Activated B cell treated with CpG ODN at 0.5 μM for 24 hours (primary cell): Measurements from ENCODE around the gene ANKRD44. TPM values are rescaled to one million over a fixed set of nuclear protein-coding genes. Genes with fewer than 3 reads are reported as not detected.

Source experiments
- ATAC-seq: fragments of 200-7000 bp; cut with Tn5 transposase; one replicate; pipeline ENCODE4 v1.10.0; 2021; ENCODE audit warnings: low read depth, mild to moderate bottlenecking, moderate library complexity
- CTCF ChIA-PET: fragments of 350-600 bp; sonication (Branson Sonifier 250); formaldehyde crosslinking; loops from one replicate; lab custom pipeline; 2021; ENCODE audit warnings: antibody characterized with exemption; lab: Charles Lee
- POLR2A ChIA-PET: fragments of 350-600 bp; sonication (Branson Sonifier 250); formaldehyde crosslinking; loops from one replicate; lab custom pipeline; 2021; ENCODE audit warnings: antibody characterized with exemption; lab: Charles Lee
- DNase-seq: peaks from one replicate; pipeline ENCODE4 v3.0.0; 2022
- H3K27ac Mint-ChIP-seq: one replicate; pipeline ENCODE4 v1.8.0; 2020; ENCODE audit warnings: mixed read lengths
- H3K27me3 Mint-ChIP-seq: one replicate; pipeline ENCODE4 v1.8.0; 2021; ENCODE audit warnings: mixed read lengths
- H3K36me3 Mint-ChIP-seq: one replicate; pipeline ENCODE4 v1.8.0; 2021; ENCODE audit warnings: low read depth, mixed read lengths
- H3K4me1 Mint-ChIP-seq: one replicate; pipeline ENCODE4 v1.8.0; 2021; ENCODE audit warnings: mixed read lengths
- H3K4me3 Mint-ChIP-seq: one replicate; pipeline ENCODE4 v1.8.0; 2020; ENCODE audit warnings: mild to moderate bottlenecking, mixed read lengths
- H3K9me3 Mint-ChIP-seq: one replicate; pipeline ENCODE4 v1.8.0; 2020; ENCODE audit warnings: mixed read lengths
- CTCF ChIP-seq: fragments of 200-600 bp; IDR thresholded peaks from one replicate; pipeline ENCODE4 v1.8.0; 2022; ENCODE audit warnings: antibody characterized with exemption, mild to moderate bottlenecking
- intact Hi-C: fragments of 100-400 bp; cut with micrococcal nuclease; formaldehyde crosslinking; loops from one replicate; pipeline ENCODE4 v1.15.1; 2024
- total RNA-seq: library from RNA; stranded (reverse); gene quantifications from 2 replicates; pipeline ENCODE4 v1.2.3, GENCODE V29; 2022

Gene ANKRD44
- total RNA-seq, 1 donor from 2014 or later, result 185 TPM

DNA sequence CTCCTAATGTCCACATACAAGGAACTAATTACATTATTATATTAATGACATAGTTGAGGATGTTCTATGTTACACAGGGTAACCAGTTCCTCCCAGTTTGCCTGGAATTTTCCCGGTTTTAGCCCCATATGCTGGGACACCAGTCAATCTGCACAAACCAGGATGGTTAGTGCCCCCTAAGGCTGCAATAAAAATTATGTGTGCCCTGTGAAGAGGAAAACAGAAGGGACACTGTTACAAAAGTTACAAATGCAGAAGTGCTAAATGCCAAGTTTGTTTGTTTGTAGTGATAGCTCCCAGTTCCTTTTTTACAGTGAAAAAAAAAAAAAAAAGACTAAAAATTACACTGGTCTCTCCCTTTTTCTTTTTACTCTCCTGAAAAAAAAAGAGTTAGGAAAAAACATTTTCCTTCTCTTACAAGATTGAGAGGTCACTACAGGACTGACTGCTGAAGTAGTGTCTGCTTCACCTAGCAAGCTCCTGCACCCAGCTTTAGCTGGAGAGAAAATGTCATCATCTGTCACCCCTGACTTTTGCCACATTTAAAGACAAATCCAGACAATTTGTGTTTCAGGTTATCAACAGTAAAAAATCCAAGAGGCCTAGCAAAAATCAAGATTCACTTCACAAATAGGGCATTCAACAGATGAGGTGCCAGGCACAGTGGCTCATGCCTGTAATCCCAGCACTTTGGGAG is 3.2 kb downstream of the ANKRD44 start:
- CTCF ChIA-PET, result interaction anchor here (0.7 to 8.2 kb wide), 11 partner anchors 14 to 200 kb away, joined by 3 to 110 read pairs (median 6); no protein-coding TSS in a partner anchor
- Mint-ChIP-seq H3K27ac (peak overlapping the region; percentile 95), H3K27me3 (no peaks in the 10 kb centered on the region), H3K9me3 (no peaks in the 10 kb centered on the region), H3K36me3 (peaks cover 21% of the 10 kb centered on the region), H3K4me3 (peak overlapping the region; percentile 95), H3K4me1 (peaks cover 77% of the 10 kb centered on the region)
- intact Hi-C loops, result loop anchor here (1.0 to 2.0 kb wide), 4 partner anchors 10 to 101 kb away; no protein-coding TSS in a partner anchor
- ATAC-seq (no peak), DNase-seq (no peak)
- no peak for TF ChIP-seq CTCF
- POLR2A ChIA-PET, result interaction anchor here (0.6 to 9.3 kb wide), 29 partner anchors 11 to 1745 kb away, joined by 3 to 173 read pairs (median 5); partner anchors contain the start of gene SF3B1

DNA sequence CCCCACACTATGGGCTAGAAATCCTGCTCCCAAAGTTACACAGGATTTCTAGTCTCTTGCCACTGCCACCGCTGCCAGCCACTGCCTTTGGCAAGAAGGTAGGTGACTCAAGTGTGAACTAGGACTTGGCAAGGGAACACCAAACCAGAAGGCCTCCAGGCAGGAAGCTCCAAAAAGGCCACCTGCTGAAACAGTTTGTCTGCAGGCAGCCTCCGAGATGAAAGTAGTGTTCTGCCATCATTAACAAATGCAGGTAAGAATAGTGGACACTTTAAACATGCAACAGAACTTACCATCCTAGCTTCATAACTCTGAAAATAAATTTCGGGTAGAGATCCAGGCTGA is 3.9 kb downstream of the ANKRD44 start:
- H3K27ac Mint-ChIP-seq, result peak overlapping the region; percentile 95
- H3K4me3 Mint-ChIP-seq, result peak overlapping the region; percentile 95
- peaks cover 82% of the 10 kb centered on the region for H3K4me1 Mint-ChIP-seq
- ChIA-PET CTCF (interaction anchor here (0.7 to 8.2 kb wide), 8 partner anchors 51 to 199 kb away, joined by 3 to 110 read pairs (median 30); no protein-coding TSS in a partner anchor), POLR2A (interaction anchor here (0.6 to 9.3 kb wide), 21 partner anchors 10 to 1744 kb away, joined by 3 to 173 read pairs (median 6); partner anchors contain the start of gene SF3B1)
- intact Hi-C loops, result loop anchor here (1.0 to 2.0 kb wide), 4 partner anchors 9 to 100 kb away; no protein-coding TSS in a partner anchor
- H3K9me3 Mint-ChIP-seq, result no peaks in the 10 kb centered on the region
- H3K36me3 Mint-ChIP-seq, result peaks cover 27% of the 10 kb centered on the region
- no peaks in the 10 kb centered on the region for H3K27me3 Mint-ChIP-seq
- DNase-seq, result no peak
- ATAC-seq, result no peak
- no peak for TF ChIP-seq CTCF

DNA sequence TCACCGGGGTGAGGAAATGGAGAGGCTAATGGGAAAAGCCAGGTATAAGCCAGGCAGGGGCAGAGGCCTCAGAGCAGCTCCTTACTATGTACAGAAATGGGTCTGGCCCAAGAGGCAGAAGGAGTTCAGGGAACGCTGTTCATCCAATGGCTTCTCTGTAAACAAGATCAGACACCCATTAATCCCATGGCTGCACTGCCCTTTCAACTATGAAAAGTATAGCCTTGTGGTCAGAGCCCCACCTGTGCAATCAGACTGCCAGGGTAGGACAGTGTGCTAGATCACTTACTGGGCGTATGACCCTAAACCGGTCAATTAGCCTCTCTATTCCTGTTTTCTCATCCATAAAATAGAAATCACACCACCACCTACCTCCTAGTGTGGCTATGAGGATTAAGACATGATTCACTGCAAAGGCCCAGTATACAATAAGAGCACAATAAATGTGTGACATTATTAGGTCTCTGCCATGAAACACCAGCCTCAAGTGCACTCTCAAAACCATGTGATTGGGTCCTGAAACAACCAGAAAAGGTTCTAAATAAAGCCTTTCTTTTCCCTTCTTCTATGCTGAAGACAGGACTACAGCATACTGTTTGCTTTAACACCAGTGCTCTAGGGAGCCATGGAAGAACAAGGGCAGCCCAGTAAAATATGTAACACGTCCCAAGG is 4.4 kb downstream of the ANKRD44 start:
- peaks cover 31% of the 10 kb centered on the region for H3K36me3 Mint-ChIP-seq
- ATAC-seq (no peak), DNase-seq (no peak)
- TF ChIP-seq CTCF, result no peak
- no peaks in the 10 kb centered on the region for H3K27me3 Mint-ChIP-seq
- H3K27ac Mint-ChIP-seq, result peak overlapping the region; percentile 95
- peak overlapping the region; percentile 95 for H3K4me3 Mint-ChIP-seq
- intact Hi-C loops, result loop anchor here (2.0 kb wide), 1 partner anchor 99 kb away; no protein-coding TSS in a partner anchor
- peaks cover 82% of the 10 kb centered on the region for H3K4me1 Mint-ChIP-seq
- POLR2A ChIA-PET, result interaction anchor here (0.6 to 9.3 kb wide), 20 partner anchors 10 to 161 kb away, joined by 3 to 173 read pairs (median 6); partner anchors contain the start of gene SF3B1
- no peaks in the 10 kb centered on the region for H3K9me3 Mint-ChIP-seq
- CTCF ChIA-PET, result interaction anchor here (0.7 to 8.2 kb wide), 8 partner anchors 50 to 198 kb away, joined by 3 to 110 read pairs (median 30); no protein-coding TSS in a partner anchor

DNA sequence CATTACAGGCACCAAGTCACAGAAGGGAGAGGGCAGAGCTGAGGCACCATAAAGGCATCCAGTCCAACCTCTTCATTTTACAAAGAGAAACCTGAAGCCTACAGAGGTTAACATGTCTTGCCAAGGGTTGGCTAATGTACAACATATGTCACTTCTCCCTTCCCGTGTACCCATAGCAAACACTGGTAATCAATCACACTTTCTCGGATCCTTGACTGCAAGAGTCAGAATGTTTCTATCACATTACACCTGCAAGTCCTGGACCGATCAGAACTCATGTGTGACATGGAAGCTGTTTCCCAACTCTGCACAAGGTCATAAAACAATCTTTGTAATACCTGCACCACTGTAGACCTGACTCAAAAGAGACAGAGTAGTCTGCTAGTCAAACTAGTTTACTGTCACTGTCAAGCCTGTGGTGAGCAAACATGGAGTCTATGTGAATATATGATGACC is 6.0 kb downstream of the ANKRD44 start:
- DNase-seq, result no peak
- Mint-ChIP-seq H3K27me3 (no peaks in the 10 kb centered on the region), H3K4me1 (peaks cover 93% of the 10 kb centered on the region), H3K36me3 (peaks cover 33% of the 10 kb centered on the region), H3K9me3 (no peaks in the 10 kb centered on the region), H3K4me3 (peak overlapping the region; percentile 74), H3K27ac (peak overlapping the region; percentile 95)
- no peak for TF ChIP-seq CTCF
- ATAC-seq, result peak; percentile 5
- CTCF ChIA-PET, result interaction anchor here (1.0 to 8.2 kb wide), 5 partner anchors 10 to 190 kb away, joined by 3 to 81 read pairs (median 26); no protein-coding TSS in a partner anchor
- intact Hi-C loops, result no loop called here
- POLR2A ChIA-PET, result interaction anchor here (1.0 to 9.3 kb wide), 9 partner anchors 8 to 159 kb away, joined by 4 to 173 read pairs (median 7); no protein-coding TSS in a partner anchor
